Uterus (tissue), 2 donors: ENCODE data around the gene XXYLT1.

Experiments used
- POLR2A ChIP-seq, 2 donors: fragments of 450-650 bp; IDR thresholded peaks; one replicate each; pipeline ENCODE4 v1.6.1; 2016; ENCODE audit warnings: antibody characterized with exemption in 2 of 2, mild to moderate bottlenecking in 1 of 2, moderate library complexity in 1 of 2
- TF ChIP-seq, protein P1 (sequence below), 4 experiments: fragments of 200-600 bp in 2 of 4; fragments of 450-650 bp in 2 of 4; sonication (generic) in 2 of 4; IDR thresholded peaks; one replicate each; pipeline ENCODE4 v1.5.1; 2016 to 2019; ENCODE audit warnings: antibody characterized with exemption in 4 of 4, mild to moderate bottlenecking in 2 of 4, moderate library complexity in 1 of 4

DNA sequence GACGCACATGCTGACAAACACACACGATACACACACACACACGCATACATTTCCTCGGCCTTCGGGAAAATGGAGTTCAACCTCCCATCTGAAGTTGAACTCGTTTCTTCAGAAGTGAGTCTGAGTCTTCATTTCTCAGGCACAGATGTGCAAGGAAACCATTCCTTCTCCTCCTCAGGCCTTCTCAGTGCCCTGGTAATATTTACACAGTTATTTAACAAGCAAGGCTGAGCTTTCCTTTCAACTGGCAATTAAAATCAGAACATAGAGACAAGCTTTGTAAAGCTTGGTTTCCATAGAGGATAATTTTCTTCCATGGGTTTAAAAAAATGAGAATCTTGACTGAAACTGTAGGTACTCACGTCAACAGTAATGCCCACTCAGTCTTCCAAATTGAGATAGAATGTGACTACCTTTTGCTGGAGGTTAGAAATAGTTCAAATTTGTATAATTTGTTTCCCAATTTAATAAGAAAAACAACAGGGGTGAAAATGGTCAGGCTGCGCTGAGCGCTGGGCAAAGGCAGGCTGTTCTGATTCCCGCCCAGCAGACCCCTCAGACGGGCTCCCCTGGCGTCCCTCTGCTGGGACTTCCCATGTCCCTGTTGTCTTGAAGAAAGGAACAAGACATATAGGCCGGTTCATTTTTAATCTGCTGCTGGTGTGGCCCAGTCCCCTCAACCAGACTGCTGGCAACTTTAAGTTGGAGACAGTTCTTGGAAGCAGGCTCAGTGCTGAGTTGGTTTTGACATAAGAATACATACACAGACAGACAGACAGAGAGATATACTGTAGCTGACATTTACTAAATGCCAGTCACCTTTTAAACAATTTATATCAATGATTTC is 174.3 kb downstream of the XXYLT1 start:
- no peak for TF ChIP-seq POLR2A (IDR thresholded peaks at IDR 0.05)
- TF ChIP-seq, protein P1, sequence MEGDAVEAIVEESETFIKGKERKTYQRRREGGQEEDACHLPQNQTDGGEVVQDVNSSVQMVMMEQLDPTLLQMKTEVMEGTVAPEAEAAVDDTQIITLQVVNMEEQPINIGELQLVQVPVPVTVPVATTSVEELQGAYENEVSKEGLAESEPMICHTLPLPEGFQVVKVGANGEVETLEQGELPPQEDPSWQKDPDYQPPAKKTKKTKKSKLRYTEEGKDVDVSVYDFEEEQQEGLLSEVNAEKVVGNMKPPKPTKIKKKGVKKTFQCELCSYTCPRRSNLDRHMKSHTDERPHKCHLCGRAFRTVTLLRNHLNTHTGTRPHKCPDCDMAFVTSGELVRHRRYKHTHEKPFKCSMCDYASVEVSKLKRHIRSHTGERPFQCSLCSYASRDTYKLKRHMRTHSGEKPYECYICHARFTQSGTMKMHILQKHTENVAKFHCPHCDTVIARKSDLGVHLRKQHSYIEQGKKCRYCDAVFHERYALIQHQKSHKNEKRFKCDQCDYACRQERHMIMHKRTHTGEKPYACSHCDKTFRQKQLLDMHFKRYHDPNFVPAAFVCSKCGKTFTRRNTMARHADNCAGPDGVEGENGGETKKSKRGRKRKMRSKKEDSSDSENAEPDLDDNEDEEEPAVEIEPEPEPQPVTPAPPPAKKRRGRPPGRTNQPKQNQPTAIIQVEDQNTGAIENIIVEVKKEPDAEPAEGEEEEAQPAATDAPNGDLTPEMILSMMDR (IDR thresholded peaks at IDR 0.05): no peak
